Stimulated activated CD4-positive, alpha-beta T cell treated with anti-CD3 and anti-CD28 coated beads, Interleukin-1b, Interleukin-23, amount 100 ng/mL, for 24 hours (primary cell): ENCODE measurements around the gene GSTM4.
A peak's percentile ranks its signal among the peaks of the same experiment; 100 is the strongest.

Experiments used
- DNase-seq, 4 experiments: peaks; one replicate each; pipeline ENCODE4 v3.0.0-alpha.2; 2020; ENCODE audit warnings: low read depth in 4 of 4, low spot score in 1 of 4

Gene GSTM4

DNA sequence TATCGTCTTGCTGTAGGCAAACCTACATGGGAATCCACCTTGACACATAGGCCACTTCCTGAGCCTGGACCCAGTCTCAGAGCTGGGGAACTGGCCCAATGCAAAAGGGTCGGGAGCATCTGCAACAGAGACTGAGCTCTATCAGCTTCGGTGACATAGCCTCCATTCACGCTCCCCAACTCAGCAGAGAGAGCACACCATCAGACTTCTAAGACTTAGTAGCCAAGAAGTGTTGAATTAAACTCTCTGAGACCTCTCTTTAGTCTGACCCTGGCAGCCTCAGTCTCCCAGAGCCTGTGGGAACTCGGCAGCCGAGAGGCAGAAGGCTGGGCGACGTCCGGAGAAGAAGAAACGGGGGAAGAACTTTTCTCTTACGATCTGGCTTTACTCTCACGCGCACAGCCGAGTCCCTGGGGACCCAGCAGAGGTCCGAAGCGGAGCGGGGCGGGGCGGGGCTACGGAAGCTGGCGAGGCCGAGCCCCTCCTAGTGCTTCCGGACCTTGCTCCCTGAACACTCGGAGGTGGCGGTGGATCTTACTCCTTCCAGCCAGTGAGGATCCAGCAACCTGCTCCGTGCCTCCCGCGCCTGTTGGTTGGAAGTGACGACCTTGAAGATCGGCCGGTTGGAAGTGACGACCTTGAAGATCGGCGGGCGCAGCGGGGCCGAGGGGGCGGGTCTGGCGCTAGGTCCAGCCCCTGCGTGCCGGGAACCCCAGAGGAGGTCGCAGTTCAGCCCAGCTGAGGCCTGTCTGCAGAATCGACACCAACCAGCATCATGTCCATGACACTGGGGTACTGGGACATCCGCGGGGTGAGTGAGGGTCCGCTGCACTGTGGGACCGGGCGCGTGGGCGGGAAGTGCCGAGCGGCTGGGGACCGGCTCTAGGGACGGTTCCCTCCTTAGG, at the start of gene GSTM4:
Gene GSTM4 (plus strand): TSS at position 485 of the 905 bp plus-strand sequence. CDS start 291 bp downstream, at position 776.
- peak in 3 of 4 experiments; percentile 45 to 72 (median 59) for DNase-seq

GRCh38 chr1:109609881-109610280, 46.0 kb upstream of the GSTM4 start:
- no peak for DNase-seq

- DNase-seq: no peak
Observed at GRCh38 chr1:109610609-109611307, 45.1 kb upstream of the GSTM4 start.

- no peak for DNase-seq
Observed at GRCh38 chr1:109611308-109611990, 44.5 kb upstream of the GSTM4 start.

DNA sequence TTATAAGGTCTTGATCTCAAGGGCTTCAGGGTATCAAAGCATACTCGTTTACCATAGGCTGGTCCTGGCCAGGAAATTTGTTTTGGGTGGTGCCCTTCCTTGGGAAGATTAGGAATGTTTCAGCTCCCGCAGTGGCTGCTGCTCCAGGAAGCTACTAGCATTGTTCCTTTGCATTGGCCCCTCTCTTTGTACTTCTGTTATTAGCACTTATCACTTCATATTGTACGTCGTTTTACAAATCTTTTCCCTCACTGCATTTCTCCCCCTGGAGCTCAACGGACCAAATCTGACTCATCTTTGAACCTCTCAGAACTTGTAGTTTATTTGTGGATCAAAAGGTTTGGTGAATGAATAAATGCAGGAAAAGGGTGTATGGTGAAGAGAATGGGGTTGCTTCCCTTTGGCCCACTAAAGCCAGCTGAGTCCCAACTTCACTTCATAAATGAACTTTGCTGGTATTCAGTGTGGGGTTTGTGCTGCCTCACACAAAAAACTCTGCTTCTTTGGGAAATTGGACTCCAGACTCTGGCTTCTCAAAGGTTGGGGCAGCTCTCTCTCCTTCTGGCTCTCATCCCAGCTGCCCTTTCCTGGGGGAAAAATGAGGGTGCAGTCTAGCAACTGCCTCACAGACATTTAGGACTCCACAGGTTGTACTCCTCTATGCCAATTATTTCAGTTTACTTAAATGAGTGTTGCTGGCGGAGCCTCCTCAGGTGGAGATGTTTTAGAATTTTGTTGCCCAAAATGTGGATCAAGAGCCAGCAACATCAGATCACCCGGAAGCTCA, 42.3 kb upstream of the GSTM4 start:
- no peak for DNase-seq

DNA sequence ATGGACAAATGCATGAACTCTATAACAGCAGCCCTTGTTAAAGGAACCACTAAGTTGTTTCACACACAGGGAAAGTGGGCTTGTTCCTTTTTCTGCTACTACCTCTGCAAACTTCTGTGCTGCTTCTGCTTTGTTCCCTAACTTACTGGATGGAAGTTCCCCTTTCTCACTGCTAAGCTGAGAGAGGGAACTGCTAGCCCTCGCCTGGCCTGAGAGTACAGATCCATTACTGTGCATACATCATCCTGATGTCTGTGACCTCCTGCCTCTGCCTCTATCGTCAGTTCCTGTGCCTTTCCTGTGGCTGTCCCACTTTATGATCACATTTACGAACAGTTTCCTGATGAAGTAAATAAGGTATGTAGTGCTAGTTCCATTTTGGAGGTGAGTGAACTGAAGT, 40.0 kb upstream of the GSTM4 start:
- no peak for DNase-seq

DNA sequence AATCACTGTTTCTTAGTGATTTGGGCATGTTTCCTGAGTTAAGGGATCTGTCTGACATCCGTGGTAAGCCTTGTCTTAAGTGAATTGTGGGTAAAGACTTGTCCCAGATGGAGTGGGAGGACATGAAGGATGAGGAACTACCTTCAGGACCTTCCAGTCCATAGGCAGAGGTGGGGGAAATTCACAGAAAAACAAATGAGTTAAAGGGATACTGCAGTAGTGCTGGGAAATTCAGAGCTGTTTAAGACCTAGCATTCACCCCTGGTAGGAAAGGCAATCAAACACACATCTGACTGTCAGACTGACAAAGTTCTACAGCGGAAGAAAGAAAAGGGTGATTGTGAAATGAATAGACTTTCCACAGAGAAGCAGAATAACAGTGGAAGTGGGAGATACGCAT, 39.5 kb upstream of the GSTM4 start:
- no peak for DNase-seq

DNA sequence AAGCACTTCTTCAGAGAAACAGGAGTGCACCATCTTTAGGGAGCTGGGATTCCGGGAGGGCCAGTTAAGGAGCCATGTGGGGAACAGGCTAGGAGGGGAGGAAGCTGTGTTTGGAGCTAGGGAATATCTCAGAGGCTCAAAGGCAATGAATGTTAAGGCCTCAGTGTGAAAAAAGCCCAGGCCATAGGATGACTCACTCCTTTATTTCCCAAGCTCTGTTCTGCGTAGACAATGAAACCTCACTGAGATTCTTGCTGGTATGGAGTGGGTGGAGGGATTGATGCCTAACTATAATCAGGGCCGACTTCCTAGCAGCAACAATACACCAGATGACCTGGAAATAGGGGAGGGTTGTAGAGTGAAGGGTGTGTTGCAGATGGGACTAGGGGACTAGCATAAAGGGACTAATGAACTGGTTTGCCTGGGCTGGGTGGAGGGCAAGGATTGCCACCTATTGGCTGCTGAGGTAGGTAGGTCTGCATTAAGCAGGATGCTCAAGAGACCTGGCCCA, 38.6 kb upstream of the GSTM4 start:
- DNase-seq: no peak

GRCh38 chr1:109618661-109619575, 37.0 kb upstream of the GSTM4 start:
- DNase-seq: no peak

DNA sequence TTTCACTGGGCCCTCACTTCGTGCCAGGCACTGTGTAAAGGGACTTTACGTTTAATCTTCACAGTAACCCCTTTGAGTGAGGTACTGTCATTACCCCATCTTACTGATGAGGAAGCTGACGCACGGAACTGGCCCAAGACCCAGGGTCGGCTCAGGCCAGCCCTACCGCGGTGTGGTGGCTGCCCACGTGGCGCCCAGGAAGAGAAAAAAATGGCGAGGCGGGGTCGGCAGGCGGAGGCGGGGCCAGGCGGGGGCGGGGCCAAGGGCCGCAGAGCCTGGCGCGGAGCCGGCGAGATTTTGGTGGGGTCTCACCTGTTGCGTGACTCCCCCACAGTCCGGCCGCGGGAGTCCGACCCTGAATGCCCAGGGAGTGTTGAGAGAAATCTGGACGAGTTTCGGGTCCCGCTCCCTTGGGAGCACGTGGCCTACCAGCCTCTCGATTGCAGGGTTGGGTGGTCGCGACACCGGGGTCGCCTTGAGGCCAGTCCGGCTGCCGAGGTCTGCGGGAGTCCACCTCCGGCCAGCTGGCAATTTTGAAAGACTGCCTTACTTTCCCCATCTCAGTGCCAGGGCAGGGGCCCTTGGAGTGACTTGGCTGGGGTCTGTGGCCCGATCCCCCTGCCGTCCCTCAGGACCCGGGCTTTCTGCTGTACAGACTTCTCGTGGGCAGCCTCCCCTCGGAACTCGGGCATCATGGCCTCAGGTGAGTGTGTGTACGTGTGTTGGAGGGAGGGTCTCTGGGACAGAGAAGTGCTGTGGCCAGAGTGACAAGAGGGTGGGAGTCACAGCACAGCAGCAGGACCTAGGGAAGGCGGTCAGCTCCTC, 36.1 kb upstream of the GSTM4 start, which contains the start of the genes AMPD2 and GNAT2:
Gene AMPD2 (plus strand): TSS at position 262 of the 825 bp plus-strand sequence. CDS start 1,339 bp downstream, outside the sequence.
Gene GNAT2 (minus strand): TSS at position 41 of the 825 bp plus-strand sequence. CDS start 6,746 bp downstream, outside the sequence.
- DNase-seq: peak; percentile 49 to 68 (median 61)

- no peak for DNase-seq
Observed at GRCh38 chr1:109620401-109620791, 35.5 kb upstream of the GSTM4 start.

DNA sequence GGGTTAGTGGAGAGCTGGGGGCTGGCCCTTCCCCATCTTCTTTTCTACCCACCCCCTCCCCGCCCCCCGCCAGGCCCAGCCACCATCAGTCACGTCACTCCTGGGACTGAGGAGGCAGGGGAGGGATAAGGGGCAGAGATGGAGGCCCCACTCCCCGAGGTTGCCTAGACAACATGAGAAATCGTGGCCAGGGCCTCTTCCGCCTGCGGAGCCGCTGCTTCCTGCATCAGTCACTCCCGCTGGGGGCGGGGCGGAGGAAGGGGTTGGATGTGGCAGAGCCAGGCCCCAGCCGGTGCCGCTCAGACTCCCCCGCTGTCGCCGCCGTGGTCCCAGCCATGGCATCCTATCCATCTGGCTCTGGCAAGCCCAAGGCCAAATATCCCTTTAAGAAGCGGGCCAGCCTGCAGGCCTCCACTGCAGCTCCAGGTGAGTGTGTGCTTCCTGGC, 35.0 kb upstream of the GSTM4 start:
- DNase-seq: peak; percentile 93 to 99 (median 96)

GRCh38 chr1:109621379-109622136, 34.3 kb upstream of the GSTM4 start:
- DNase-seq: no peak

DNA sequence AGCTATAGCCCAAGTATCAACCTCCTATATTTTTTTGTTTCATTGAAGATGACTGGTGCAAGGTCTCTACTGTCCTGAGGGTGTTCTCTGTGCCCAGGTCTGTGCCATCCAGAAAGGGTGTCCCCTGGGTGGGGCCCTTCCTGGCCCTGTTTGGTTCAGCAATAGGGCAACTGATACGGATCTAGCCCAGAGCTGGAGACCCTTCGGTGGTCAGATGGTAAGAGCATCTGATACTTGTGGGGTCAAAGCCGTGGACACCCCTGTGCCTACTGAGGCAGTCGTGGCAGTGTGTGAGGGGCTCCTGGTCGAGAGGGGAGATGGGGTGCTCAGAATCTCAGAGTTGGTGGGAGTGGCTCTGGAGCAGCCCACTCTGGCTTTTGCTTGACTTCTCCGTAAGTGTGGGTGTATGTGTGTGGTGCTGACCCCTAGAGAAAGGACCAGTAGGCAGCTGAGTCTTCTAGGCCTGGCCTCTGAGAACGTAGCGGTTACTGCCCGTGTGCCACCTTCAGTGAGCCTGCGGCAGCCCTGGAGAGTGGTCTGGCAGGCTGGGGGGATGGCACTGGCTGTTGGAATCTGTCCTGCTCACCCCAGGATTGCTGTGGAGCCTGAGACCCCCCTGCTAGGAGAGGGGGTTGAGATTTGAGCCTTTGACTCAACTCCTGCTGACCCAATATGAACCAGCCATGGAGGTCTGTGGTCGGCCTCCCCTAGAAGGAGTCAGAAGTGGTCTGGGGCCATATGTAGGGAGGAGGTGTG, 33.6 kb upstream of the GSTM4 start:
- DNase-seq: no peak

DNA sequence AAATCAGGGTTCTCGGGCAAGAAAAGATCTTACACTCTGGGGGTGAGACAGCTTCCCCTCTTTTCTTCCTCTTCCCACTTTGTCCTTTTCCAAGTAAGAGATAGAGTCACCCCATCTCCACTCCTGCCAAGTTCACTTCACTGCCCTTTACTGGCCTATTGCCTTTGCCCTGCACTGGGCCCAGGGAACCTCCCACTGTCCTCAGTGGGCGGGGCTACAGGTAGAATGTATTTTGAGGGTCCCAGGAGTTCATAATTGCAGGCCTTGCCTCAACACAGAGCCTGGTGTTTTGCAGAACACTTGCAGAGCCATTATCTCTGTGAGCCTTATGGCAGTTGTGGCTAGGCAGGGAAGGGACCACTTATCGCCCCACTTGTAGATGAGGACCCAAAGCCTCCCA, 33.0 kb upstream of the GSTM4 start:
- DNase-seq: no peak

DNA sequence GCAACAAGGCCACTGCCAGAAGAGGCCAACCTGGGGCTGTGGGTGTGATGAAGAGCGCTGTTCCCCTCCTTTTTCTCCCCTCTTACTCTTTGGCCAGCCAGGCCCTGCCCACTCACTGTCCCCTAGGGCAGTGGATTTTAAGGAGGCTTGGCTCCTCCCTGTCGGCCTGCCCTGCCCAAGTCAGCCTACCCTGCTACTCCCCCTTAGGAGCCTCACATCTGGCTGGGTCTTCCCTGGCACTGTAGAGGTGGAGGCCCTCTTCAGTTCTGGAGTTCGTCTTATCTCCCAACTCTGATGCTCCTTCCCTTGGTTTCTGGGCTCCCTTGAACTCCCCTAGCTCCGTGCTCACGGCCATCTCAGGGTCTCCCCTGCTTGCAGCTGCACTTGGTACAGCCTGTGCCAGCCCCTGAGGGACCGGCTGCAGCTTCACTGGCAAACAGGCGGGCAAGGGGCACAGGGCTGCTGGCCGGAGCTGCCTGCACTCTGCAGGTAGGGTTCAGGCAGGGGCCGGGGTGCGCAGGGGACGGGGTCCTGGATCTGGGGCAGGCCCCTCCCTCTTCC, 32.2 kb upstream of the GSTM4 start:
- no peak for DNase-seq
